Chondrocyte (in vitro differentiated cells): ENCODE measurements around the gene PTPRG. TPM values are rescaled to one million over a fixed set of nuclear protein-coding genes. Genes with fewer than 3 reads are reported as not detected.

ENCODE experiments used
- DNase-seq: peaks from one replicate; pipeline ENCODE4 v3.0.0; 2021; ENCODE audit warnings: mixed read lengths, low spot score
- H3K27ac Mint-ChIP-seq: one replicate; pipeline ENCODE4 v1.8.0; 2021; ENCODE audit warnings: mild to moderate bottlenecking, moderate library complexity, mixed read lengths; ENCODE audit not compliant: unreplicated experiment
- H3K27me3 Mint-ChIP-seq: 2 replicates; pipeline ENCODE4 v1.8.0; 2021; ENCODE audit warnings: low read depth, mixed read lengths
- H3K36me3 Mint-ChIP-seq: 2 replicates; pipeline ENCODE4 v1.8.0; 2021; ENCODE audit warnings: low read depth, mixed read lengths
- H3K4me1 Mint-ChIP-seq: 2 replicates; pipeline ENCODE4 v1.8.0; 2021; ENCODE audit warnings: low read depth, mild to moderate bottlenecking, mixed read lengths
- H3K4me3 Mint-ChIP-seq: one replicate; pipeline ENCODE4 v1.8.0; 2021; ENCODE audit warnings: mild to moderate bottlenecking, moderate library complexity, mixed read lengths; ENCODE audit not compliant: unreplicated experiment
- H3K9me3 Mint-ChIP-seq: 2 replicates; pipeline ENCODE4 v1.8.0; 2021; ENCODE audit warnings: low read depth, mixed read lengths
- CTCF ChIP-seq: fragments of 200-600 bp; sonication (generic); IDR thresholded peaks from 2 replicates; pipeline ENCODE4 v1.5.0; 2021; ENCODE audit warnings: antibody characterized with exemption, mild to moderate bottlenecking, moderate library complexity
- total RNA-seq: library from RNA; stranded (reverse); gene quantifications from 3 replicates; pipeline ENCODE4 v1.2.1, GENCODE V29; 2021

The PTPRG gene
- total RNA-seq, 1 donor from 2014 or later, result 45.5 TPM

- H3K4me1 Mint-ChIP-seq, result no peaks in the 10 kb centered on the region
- peaks cover 4% of the 10 kb centered on the region for H3K9me3 Mint-ChIP-seq
- H3K27ac Mint-ChIP-seq, result no peak overlapping the region
- no peak for TF ChIP-seq CTCF
- no peaks in the 10 kb centered on the region for H3K27me3 Mint-ChIP-seq
- H3K36me3 Mint-ChIP-seq, result peaks cover 5% of the 10 kb centered on the region
- no peak for DNase-seq
- no peak overlapping the region for H3K4me3 Mint-ChIP-seq
Observed at GRCh38 chr3:62260655-62261054, 699.3 kb downstream of the PTPRG start.

- no peaks in the 10 kb centered on the region for H3K4me1 Mint-ChIP-seq
- H3K27me3 Mint-ChIP-seq, result no peaks in the 10 kb centered on the region
- H3K4me3 Mint-ChIP-seq, result no peak overlapping the region
- no peak for DNase-seq
- peaks cover 5% of the 10 kb centered on the region for H3K36me3 Mint-ChIP-seq
- no peak for TF ChIP-seq CTCF
- peaks cover 4% of the 10 kb centered on the region for H3K9me3 Mint-ChIP-seq
- H3K27ac Mint-ChIP-seq, result no peak overlapping the region
Observed at GRCh38 chr3:62261121-62261520, 699.8 kb downstream of the PTPRG start.

GRCh38 chr3:62261736-62262135, 700.4 kb downstream of the PTPRG start:
- peaks cover 5% of the 10 kb centered on the region for H3K36me3 Mint-ChIP-seq
- H3K9me3 Mint-ChIP-seq, result peaks cover 4% of the 10 kb centered on the region
- no peak overlapping the region for H3K4me3 Mint-ChIP-seq
- DNase-seq, result no peak
- no peak overlapping the region for H3K27ac Mint-ChIP-seq
- no peak for TF ChIP-seq CTCF
- no peaks in the 10 kb centered on the region for H3K4me1 Mint-ChIP-seq
- H3K27me3 Mint-ChIP-seq, result no peaks in the 10 kb centered on the region

- Mint-ChIP-seq H3K4me1 (no peaks in the 10 kb centered on the region), H3K27me3 (no peaks in the 10 kb centered on the region), H3K27ac (no peak overlapping the region), H3K4me3 (no peak overlapping the region), H3K36me3 (peaks cover 19% of the 10 kb centered on the region), H3K9me3 (peaks cover 4% of the 10 kb centered on the region)
- DNase-seq, result no peak
- TF ChIP-seq CTCF, result no peak
Observed at GRCh38 chr3:62265528-62265927, 704.2 kb downstream of the PTPRG start.

- Mint-ChIP-seq H3K9me3 (peaks cover 4% of the 10 kb centered on the region), H3K27ac (no peak overlapping the region), H3K4me3 (no peak overlapping the region), H3K4me1 (no peaks in the 10 kb centered on the region), H3K36me3 (peaks cover 19% of the 10 kb centered on the region), H3K27me3 (no peaks in the 10 kb centered on the region)
- no peak for DNase-seq
- no peak for TF ChIP-seq CTCF
Observed at GRCh38 chr3:62266668-62267283, 705.4 kb downstream of the PTPRG start.
